IMR-90 (cell line): ENCODE measurements around the gene SERPIND1. TPM values are rescaled to one million over a fixed set of nuclear protein-coding genes. Genes with fewer than 3 reads are reported as not detected.

Experiments
- ATAC-seq: fragments of 200-7000 bp; cut with Tn5 transposase; 2 replicates; pipeline ENCODE4 v1.9.1; 2020; ENCODE audit warnings: low read depth, mild to moderate bottlenecking, moderate library complexity
- BruUV-seq: library from RNA; stranded (reverse); fragments of 400-500 nt; replicated peaks from 2 replicates; lab custom pipeline; 2021; lab: Mats Ljungman, UMichigan
- CTCF ChIA-PET: fragments of 300-600 bp; formaldehyde crosslinking; extraction: SDS; loops from one replicate; lab custom pipeline; 2021; ENCODE audit warnings: antibody characterized with exemption; lab: Yijun Ruan, JAX
- POLR2A ChIA-PET: fragments of 300-600 bp; sonication (Branson Sonifier 250); formaldehyde crosslinking; loops from one replicate; lab custom pipeline; 2022; ENCODE audit warnings: antibody characterized with exemption; ENCODE audit not compliant: unreplicated experiment; lab: Charles Lee
- DNase-seq: peaks from one replicate; pipeline ENCODE4 v3.0.0; 2013
- H2AFZ ChIP-seq: replicated peaks from 2 replicates; pipeline ENCODE3; 2013; ENCODE audit warnings: low read length, mild to moderate bottlenecking; ENCODE audit not compliant: poor library complexity
- H2AK5ac ChIP-seq: 2 replicates; pipeline ENCODE4 v1.6.1; 2013; ENCODE audit warnings: low read depth, low read length, inconsistent platforms
- H2AK9ac ChIP-seq: replicated peaks from 2 replicates; pipeline ENCODE3; 2013; ENCODE audit warnings: mild to moderate bottlenecking, low read depth, low read length, moderate library complexity; ENCODE audit not compliant: poor library complexity
- H2BK120ac ChIP-seq: 2 replicates; pipeline ENCODE4 v1.6.1; 2013; ENCODE audit warnings: low read depth, low read length, inconsistent platforms
- H2BK15ac ChIP-seq: 3 replicates; pipeline ENCODE4 v1.6.1; 2013; ENCODE audit warnings: low read depth, low read length, inconsistent platforms
- H2BK20ac ChIP-seq: 2 replicates; pipeline ENCODE4 v1.6.1; 2013; ENCODE audit warnings: low read depth, mild to moderate bottlenecking, inconsistent platforms, low read length, moderate library complexity
- H2BK5ac ChIP-seq: 2 replicates; pipeline ENCODE4 v1.6.1; 2013; ENCODE audit warnings: mild to moderate bottlenecking, low read depth, low read length, inconsistent platforms; ENCODE audit not compliant: poor library complexity, severe bottlenecking
- H3K14ac ChIP-seq: replicated peaks from 2 replicates; pipeline ENCODE4 v1.6.1; 2013; ENCODE audit warnings: low read depth, low read length, inconsistent platforms
- H3K18ac ChIP-seq: 2 replicates; pipeline ENCODE4 v1.6.1; 2013; ENCODE audit warnings: low read depth, low read length, control low read depth
- H3K23ac ChIP-seq: 2 replicates; pipeline ENCODE4 v1.6.1; 2013; ENCODE audit warnings: low read depth, low read length, inconsistent platforms
- H3K27ac ChIP-seq: 2 replicates; pipeline ENCODE4 v1.5.1; 2013; ENCODE audit warnings: mild to moderate bottlenecking, control low read depth, low read length; ENCODE audit not compliant: insufficient read depth
- H3K27me3 ChIP-seq: 2 replicates; pipeline ENCODE4 v1.6.1; 2013; ENCODE audit warnings: low read length; ENCODE audit not compliant: control insufficient read depth, insufficient read depth
- H3K36me3 ChIP-seq: 2 replicates; pipeline ENCODE4 v1.6.1; 2013; ENCODE audit warnings: low read length, mixed read lengths; ENCODE audit not compliant: control insufficient read depth, insufficient read depth
- H3K4ac ChIP-seq: 2 replicates; pipeline ENCODE4 v1.6.1; 2013; ENCODE audit warnings: low read depth, low read length, inconsistent platforms
- H3K4me1 ChIP-seq: 2 replicates; pipeline ENCODE4 v1.6.1; 2013; ENCODE audit warnings: low read length, mixed read lengths; ENCODE audit not compliant: control insufficient read depth, insufficient read depth
- H3K4me2 ChIP-seq: 2 replicates; pipeline ENCODE4 v1.6.1; 2013; ENCODE audit warnings: low read depth, mild to moderate bottlenecking, control low read depth, low read length, moderate library complexity
- H3K4me3 ChIP-seq: 2 replicates; pipeline ENCODE4 v1.5.1; 2013; ENCODE audit warnings: low read depth, mild to moderate bottlenecking, control low read depth, low read length, moderate library complexity; ENCODE audit not compliant: insufficient read depth
- H3K56ac ChIP-seq: 2 replicates; pipeline ENCODE4 v1.6.1; 2013; ENCODE audit warnings: low read length, inconsistent platforms; ENCODE audit not compliant: insufficient read depth; ENCODE audit errors: extremely low read depth
- H3K79me1 ChIP-seq, 2 experiments: 2 replicates each; pipeline ENCODE4 v1.6.1; 2013; ENCODE audit warnings: low read length in 2 of 2, inconsistent platforms in 1 of 2, low read depth in 1 of 2
- H3K9ac ChIP-seq: 2 replicates; pipeline ENCODE4 v1.6.1; 2013; ENCODE audit warnings: low read depth, low read length, control low read depth
- H3K9me1 ChIP-seq: 2 replicates; pipeline ENCODE4 v1.6.1; 2013; ENCODE audit warnings: low read length, inconsistent platforms; ENCODE audit not compliant: insufficient read depth
- H3K9me3 ChIP-seq: 2 replicates; pipeline ENCODE4 v1.6.1; 2013; ENCODE audit warnings: low read length; ENCODE audit not compliant: control insufficient read depth, insufficient read depth
- H4K20me1 ChIP-seq: 2 replicates; pipeline ENCODE4 v1.6.1; 2013; ENCODE audit warnings: low read length, inconsistent platforms; ENCODE audit not compliant: insufficient read depth
- H4K5ac ChIP-seq: 2 replicates; pipeline ENCODE4 v1.6.1; 2013; ENCODE audit warnings: mild to moderate bottlenecking, low read depth, low read length, control low read depth
- H4K8ac ChIP-seq, 2 experiments: 2 replicates each; pipeline ENCODE4 v1.6.1; 2013; ENCODE audit warnings: low read depth in 2 of 2, low read length in 2 of 2, control low read depth in 1 of 2, inconsistent platforms in 1 of 2
- H4K91ac ChIP-seq: 2 replicates; pipeline ENCODE4 v1.6.1; 2013; ENCODE audit warnings: low read depth, low read length, inconsistent platforms; ENCODE audit not compliant: insufficient read depth
- BHLHE40 ChIP-seq: fragments of 150-350 bp; IDR thresholded peaks from 2 replicates; pipeline ENCODE4 v1.6.1; 2016; ENCODE audit warnings: mild to moderate bottlenecking, low read depth, low read length
- CEBPB ChIP-seq: IDR thresholded peaks from 2 replicates; pipeline ENCODE4 v1.6.1; 2012; ENCODE audit warnings: low read depth, low read length, improper control_type of control experiment
- ELK1 ChIP-seq: fragments of 150-350 bp; IDR thresholded peaks from 2 replicates; pipeline ENCODE4 v1.6.1; 2016; ENCODE audit warnings: low read depth, mild to moderate bottlenecking, low read length, moderate library complexity, borderline replicate concordance
- FOS ChIP-seq: fragments of 150-350 bp; IDR thresholded peaks from 2 replicates; pipeline ENCODE4 v1.6.1; 2016; ENCODE audit warnings: low read depth, low read length
- MAZ ChIP-seq: IDR thresholded peaks from 2 replicates; pipeline ENCODE4 v1.6.1; 2012; ENCODE audit warnings: low read depth, mild to moderate bottlenecking, low read length, improper control_type of control experiment, moderate library complexity, borderline replicate concordance
- MXI1 ChIP-seq: IDR thresholded peaks from 2 replicates; pipeline ENCODE4 v1.6.1; 2012; ENCODE audit warnings: low read depth, mild to moderate bottlenecking, low read length, moderate library complexity, borderline replicate concordance
- NFE2L2 ChIP-seq: fragments of 150-350 bp; IDR thresholded peaks from 2 replicates; pipeline ENCODE4 v1.6.1; 2016; ENCODE audit warnings: low read depth, mild to moderate bottlenecking, low read length
- RAD21 ChIP-seq: IDR thresholded peaks from 2 replicates; pipeline ENCODE4 v1.6.1; 2012; ENCODE audit warnings: low read length, improper control_type of control experiment
- SMC3 ChIP-seq: fragments of 150-350 bp; IDR thresholded peaks from 2 replicates; pipeline ENCODE4 v1.6.1; 2016; ENCODE audit warnings: low read depth, mild to moderate bottlenecking, antibody characterized with exemption, low read length, moderate library complexity
- WGBS, 2 experiments: methylation state at CpG; one replicate each; pipeline versions ENCODE4 v1.1.5 to v1.1.7; 2013; ENCODE audit warnings: missing lambda C conversion rate in 2 of 2; ENCODE audit not compliant: insufficient read length in 1 of 2; ENCODE audit errors: extremely low coverage in 2 of 2; 5-methylcytosine and 5-hydroxymethylcytosine counted together
- dilution Hi-C: fragments of 300-500 bp; cut with HindIII; formaldehyde crosslinking; loops from one replicate; pipeline ENCODE4 v1.14.3; 2018; ENCODE audit warnings: low sequenced_read_pairs; ENCODE audit not compliant: unreplicated experiment
- in situ Hi-C: fragments of 300-500 bp; cut with MboI; formaldehyde crosslinking; loops from 3 replicates; pipeline ENCODE4 v1.14.3; 2019; ENCODE audit warnings: low sequenced_read_pairs, inconsistent platforms, mixed read lengths
- intact Hi-C: fragments of 100-400 bp; cut with micrococcal nuclease; formaldehyde crosslinking; loops from 2 replicates; pipeline ENCODE4 v1.10.0; 2022
- polyA plus RNA-seq, 3 experiments: library from polyadenylated mRNA; depleted of rRNA; stranded (reverse); fragments of >200 nt; gene quantifications; 2 replicates each; pipeline ENCODE4 v1.2.3, GENCODE V29; 2012; ENCODE audit warnings: low replicate concordance in 1 of 3
- total RNA-seq: library from RNA; depleted of rRNA; stranded (reverse); fragments of >200 nt; gene quantifications from 2 replicates; pipeline ENCODE4 v1.2.3, GENCODE V29; 2012

SERPIND1 gene
- total and polyA plus RNA-seq, 2 of the 4 experiments (the other 2 are of a cell fraction), result 0.12 TPM; not detected in 1

- H3K4me2 ChIP-seq, result no peak overlapping the region
- H3K9ac ChIP-seq, result no peak overlapping the region
- H3K23ac ChIP-seq, result no peak overlapping the region
- H2BK15ac ChIP-seq, result no peak overlapping the region
- H3K36me3 ChIP-seq, result peaks cover 40% of the 10 kb centered on the region
- no peaks in the 10 kb centered on the region for H3K27me3 ChIP-seq
- no peak for DNase-seq
- peaks cover 20% of the 10 kb centered on the region for H3K9me1 ChIP-seq
- WGBS, 2 experiments, result 100% methylated on average over 3 of the region's 7 CpGs; no CpG with 5 or more reads in 1 of the 2 experiments
- no peak for TF ChIP-seq SMC3
- TF ChIP-seq BHLHE40, result no peak
- no peak for TF ChIP-seq FOS
- TF ChIP-seq ELK1, result no peak
- no peak for TF ChIP-seq MAZ
- no peak for TF ChIP-seq MXI1
- no peak for TF ChIP-seq CEBPB
- no peak for TF ChIP-seq RAD21
- no peak for TF ChIP-seq NFE2L2
- H2AFZ ChIP-seq, result no peak overlapping the region
- H3K27ac ChIP-seq, result no peak overlapping the region
- no peaks in the 10 kb centered on the region for H3K4me1 ChIP-seq
- no peak overlapping the region for H4K5ac ChIP-seq
- no peak overlapping the region for H2BK20ac ChIP-seq
- H2BK120ac ChIP-seq, result no peak overlapping the region
- intact Hi-C loops, result no loop called here
- no peak overlapping the region for H2AK5ac ChIP-seq
- no peak overlapping the region for H4K8ac ChIP-seq
- BruUV-seq, result no TSS peak
- dilution Hi-C loops, result no loop called here
- in situ Hi-C loops, result no loop called here
- CTCF ChIA-PET, result no interaction called here
- H3K14ac ChIP-seq, result no peak overlapping the region
- peaks cover 0 to 5% of the 10 kb centered on the region in 2 experiments; a peak in 1 of 4 replicates for H3K79me1 ChIP-seq
- H3K18ac ChIP-seq, result no peak overlapping the region
- no peak overlapping the region for H4K91ac ChIP-seq
- POLR2A ChIA-PET, result no interaction called here
- no peaks in the 10 kb centered on the region for H4K20me1 ChIP-seq
- no peak overlapping the region for H3K56ac ChIP-seq
- H3K4ac ChIP-seq, result no peak overlapping the region
- no peaks in the 10 kb centered on the region for H3K9me3 ChIP-seq
- ATAC-seq, result no peak
- H2AK9ac ChIP-seq, result no peak overlapping the region
- no peak overlapping the region for H3K4me3 ChIP-seq
- no peak overlapping the region for H2BK5ac ChIP-seq
Measured at GRCh38 chr22:20764471-20764720, 9.5 kb upstream of the SERPIND1 start.
